ENCODE results near the gene TEX26.

Gene TEX26

DNA sequence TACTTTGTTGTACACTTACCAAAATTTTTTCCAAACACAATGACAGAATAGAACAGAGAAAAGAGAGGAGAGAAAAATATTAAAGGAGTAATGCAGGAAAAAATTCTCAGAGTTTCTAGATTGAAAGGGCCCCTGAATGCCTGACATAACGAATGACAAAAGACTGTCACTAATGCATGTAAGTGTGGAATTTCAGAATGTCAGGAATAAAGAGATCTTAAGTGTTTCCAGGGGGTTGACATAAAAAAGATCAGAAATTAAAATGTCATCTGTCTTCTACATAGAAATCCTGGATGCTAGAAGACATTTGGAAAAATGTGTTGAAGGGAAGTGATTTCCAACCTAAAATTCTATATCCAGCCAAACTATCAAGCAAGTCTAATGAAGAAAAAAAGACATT is 27.2 kb downstream of the TEX26 start:
- Histone ChIP-seq H3K9ac (ENCODE audit: low read depth, low read length) (no peak overlapping the region), H3K36me3 (ENCODE audit: control insufficient read depth, insufficient read depth, low read length) (no peaks in the 10 kb centered on the region), H3K27me3 (ENCODE audit: control insufficient read depth, insufficient read depth, low read length) (no peaks in the 10 kb centered on the region), H3K4me1 (ENCODE audit: control insufficient read depth, insufficient read depth, low read length) (no peaks in the 10 kb centered on the region), H3K4me3 (ENCODE audit: low read depth, low read length) (no peak overlapping the region), H3K9me3 (ENCODE audit: control insufficient read depth, insufficient read depth, low read length) (no peaks in the 10 kb centered on the region)

DNA sequence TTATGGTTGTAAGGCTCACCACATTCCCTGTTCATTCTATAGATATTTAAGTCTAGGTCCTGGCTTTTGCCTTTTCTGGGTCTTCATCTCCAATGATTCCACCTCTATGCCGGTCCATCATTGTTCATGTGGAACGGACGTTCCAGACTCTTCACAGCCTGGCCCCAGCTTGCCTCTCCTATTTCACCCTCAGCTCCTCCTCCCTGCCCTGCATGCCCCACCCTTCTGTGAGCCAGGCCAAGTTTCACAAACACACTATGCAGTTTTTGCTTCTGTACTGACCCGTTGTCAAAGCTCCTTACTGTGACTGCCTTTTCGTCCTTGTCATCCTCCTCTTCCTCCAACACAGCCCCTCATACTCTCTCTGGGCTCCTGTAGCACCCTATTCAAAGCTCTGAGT is 31.3 kb downstream of the TEX26 start:
- Histone ChIP-seq H3K36me3 (ENCODE audit: control insufficient read depth, insufficient read depth, low read length) (no peaks in the 10 kb centered on the region), H3K4me1 (ENCODE audit: control insufficient read depth, insufficient read depth, low read length) (no peaks in the 10 kb centered on the region), H3K9ac (ENCODE audit: low read depth, low read length) (no peak overlapping the region), H3K4me3 (ENCODE audit: low read depth, low read length) (no peak overlapping the region), H3K9me3 (ENCODE audit: control insufficient read depth, insufficient read depth, low read length) (peaks cover 5% of the 10 kb centered on the region), H3K27me3 (ENCODE audit: control insufficient read depth, insufficient read depth, low read length) (no peaks in the 10 kb centered on the region)

DNA sequence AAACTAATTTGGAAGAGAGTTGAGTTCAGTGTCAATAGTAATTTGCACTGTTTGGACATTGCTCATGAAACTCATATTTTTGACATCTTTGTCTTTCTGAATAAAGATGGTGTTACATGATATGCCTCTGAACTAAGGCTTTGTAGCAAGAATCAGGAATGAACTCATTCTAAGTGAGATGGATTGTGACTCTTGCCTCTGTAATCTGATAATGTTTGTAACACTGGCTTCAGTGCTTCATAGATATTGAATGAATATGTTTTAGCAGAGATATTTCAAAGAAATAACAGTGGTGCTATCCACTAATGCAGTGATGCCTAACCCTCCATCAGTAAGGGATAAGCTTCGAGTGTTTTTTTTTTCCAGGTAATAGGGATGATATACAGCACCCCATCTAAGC is 32.9 kb downstream of the TEX26 start:
- H3K9me3 ChIP-seq (ENCODE audit: control insufficient read depth, insufficient read depth, low read length) = peaks cover 5% of the 10 kb centered on the region

GRCh38 chr13:30966101-30966500 is 33.6 kb downstream of the TEX26 start:
- H3K9ac ChIP-seq (ENCODE audit: low read depth, low read length) = no peak overlapping the region
- H3K27me3 ChIP-seq (ENCODE audit: control insufficient read depth, insufficient read depth, low read length) = no peaks in the 10 kb centered on the region
- peaks cover 5% of the 10 kb centered on the region for H3K9me3 ChIP-seq (ENCODE audit: control insufficient read depth, insufficient read depth, low read length)
- no peak overlapping the region for H3K4me3 ChIP-seq (ENCODE audit: low read depth, low read length)
- no peaks in the 10 kb centered on the region for H3K4me1 ChIP-seq (ENCODE audit: control insufficient read depth, insufficient read depth, low read length)
- H3K36me3 ChIP-seq (ENCODE audit: control insufficient read depth, insufficient read depth, low read length) = no peaks in the 10 kb centered on the region

More for the DNA sequence above, 32.9 kb downstream of the TEX26 start:
- Histone ChIP-seq H3K27me3 (ENCODE audit: control insufficient read depth, insufficient read depth, low read length) (no peaks in the 10 kb centered on the region), H3K9ac (ENCODE audit: low read depth, low read length) (no peak overlapping the region), H3K36me3 (ENCODE audit: control insufficient read depth, insufficient read depth, low read length) (no peaks in the 10 kb centered on the region), H3K4me1 (ENCODE audit: control insufficient read depth, insufficient read depth, low read length) (no peaks in the 10 kb centered on the region), H3K4me3 (ENCODE audit: low read depth, low read length) (no peak overlapping the region)

GRCh38 chr13:30968846-30969245 is 36.4 kb downstream of the TEX26 start:
- no peak overlapping the region for H3K9ac ChIP-seq (ENCODE audit: low read depth, low read length)
- no peak overlapping the region for H3K4me3 ChIP-seq (ENCODE audit: low read depth, low read length)
- peaks cover 5% of the 10 kb centered on the region for H3K9me3 ChIP-seq (ENCODE audit: control insufficient read depth, insufficient read depth, low read length)
- H3K27me3 ChIP-seq (ENCODE audit: control insufficient read depth, insufficient read depth, low read length) = no peaks in the 10 kb centered on the region
- no peaks in the 10 kb centered on the region for H3K36me3 ChIP-seq (ENCODE audit: control insufficient read depth, insufficient read depth, low read length)
- H3K4me1 ChIP-seq (ENCODE audit: control insufficient read depth, insufficient read depth, low read length) = no peaks in the 10 kb centered on the region

GRCh38 chr13:30971575-30971974 is 39.1 kb downstream of the TEX26 start:
- peaks cover 5% of the 10 kb centered on the region for H3K9me3 ChIP-seq (ENCODE audit: control insufficient read depth, insufficient read depth, low read length)
- no peaks in the 10 kb centered on the region for H3K27me3 ChIP-seq (ENCODE audit: control insufficient read depth, insufficient read depth, low read length)
- no peaks in the 10 kb centered on the region for H3K4me1 ChIP-seq (ENCODE audit: control insufficient read depth, insufficient read depth, low read length)
- no peak overlapping the region for H3K9ac ChIP-seq (ENCODE audit: low read depth, low read length)
- H3K4me3 ChIP-seq (ENCODE audit: low read depth, low read length) = no peak overlapping the region
- no peaks in the 10 kb centered on the region for H3K36me3 ChIP-seq (ENCODE audit: control insufficient read depth, insufficient read depth, low read length)

- H3K4me1 ChIP-seq (ENCODE audit: control insufficient read depth, insufficient read depth, low read length) = no peaks in the 10 kb centered on the region
- H3K36me3 ChIP-seq (ENCODE audit: control insufficient read depth, insufficient read depth, low read length) = no peaks in the 10 kb centered on the region
- H3K9ac ChIP-seq (ENCODE audit: low read depth, low read length) = no peak overlapping the region
- no peak overlapping the region for H3K4me3 ChIP-seq (ENCODE audit: low read depth, low read length)
- no peaks in the 10 kb centered on the region for H3K9me3 ChIP-seq (ENCODE audit: control insufficient read depth, insufficient read depth, low read length)
- H3K27me3 ChIP-seq (ENCODE audit: control insufficient read depth, insufficient read depth, low read length) = no peaks in the 10 kb centered on the region
Measured at GRCh38 chr13:30972888-30973377, 40.5 kb downstream of the TEX26 start.

DNA sequence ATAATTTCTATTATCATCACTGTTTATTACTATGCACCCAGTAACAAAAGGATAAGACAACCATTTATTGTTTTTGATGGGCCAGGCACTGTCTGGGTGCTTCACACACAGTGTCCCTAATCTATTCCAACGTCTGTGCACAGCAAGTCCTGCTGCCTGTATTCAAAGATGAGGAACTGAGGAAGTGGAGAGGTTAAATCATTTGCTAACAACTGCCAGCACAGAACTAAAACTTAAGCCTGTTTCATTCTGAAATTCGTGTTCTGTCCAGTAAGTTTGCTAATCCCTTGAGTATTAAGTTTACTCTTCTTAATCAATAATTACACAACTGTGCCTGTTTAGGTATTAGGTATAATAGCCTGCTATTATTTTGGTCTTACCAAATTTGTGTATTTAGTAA is 41.9 kb downstream of the TEX26 start:
- H3K27me3 ChIP-seq (ENCODE audit: control insufficient read depth, insufficient read depth, low read length) = no peaks in the 10 kb centered on the region
- no peak overlapping the region for H3K9ac ChIP-seq (ENCODE audit: low read depth, low read length)
- no peak overlapping the region for H3K4me3 ChIP-seq (ENCODE audit: low read depth, low read length)
- H3K9me3 ChIP-seq (ENCODE audit: control insufficient read depth, insufficient read depth, low read length) = no peaks in the 10 kb centered on the region
- no peaks in the 10 kb centered on the region for H3K36me3 ChIP-seq (ENCODE audit: control insufficient read depth, insufficient read depth, low read length)
- no peaks in the 10 kb centered on the region for H3K4me1 ChIP-seq (ENCODE audit: control insufficient read depth, insufficient read depth, low read length)

DNA sequence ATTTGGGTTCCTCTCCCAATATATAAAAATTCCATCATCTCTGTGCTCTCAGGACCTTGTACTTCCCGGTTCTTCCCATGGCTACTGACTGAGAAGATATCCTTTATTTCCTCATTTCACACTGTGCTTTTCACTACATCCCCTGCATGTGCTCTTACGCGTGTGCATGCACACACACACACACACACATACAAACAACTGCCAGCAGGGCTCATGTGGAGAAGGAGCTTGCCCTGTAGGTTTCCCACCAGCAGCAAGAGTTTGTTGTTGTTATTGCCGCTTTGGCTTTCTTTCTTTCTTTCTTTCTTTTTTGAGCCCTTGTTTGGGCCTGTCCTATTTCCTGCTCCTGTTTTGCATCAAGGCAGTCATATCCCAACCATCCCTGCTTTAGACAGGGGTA is 43.6 kb downstream of the TEX26 start:
- H3K9me3 ChIP-seq (ENCODE audit: control insufficient read depth, insufficient read depth, low read length) = no peaks in the 10 kb centered on the region

GRCh38 chr13:30978981-30979956 is 46.8 kb downstream of the TEX26 start:
- H3K36me3 ChIP-seq (ENCODE audit: control insufficient read depth, insufficient read depth, low read length) = no peaks in the 10 kb centered on the region

More for the DNA sequence above, 43.6 kb downstream of the TEX26 start:
- Histone ChIP-seq H3K9ac (ENCODE audit: low read depth, low read length) (no peak overlapping the region), H3K36me3 (ENCODE audit: control insufficient read depth, insufficient read depth, low read length) (no peaks in the 10 kb centered on the region), H3K4me1 (ENCODE audit: control insufficient read depth, insufficient read depth, low read length) (peaks cover 2% of the 10 kb centered on the region), H3K4me3 (ENCODE audit: low read depth, low read length) (no peak overlapping the region), H3K27me3 (ENCODE audit: control insufficient read depth, insufficient read depth, low read length) (no peaks in the 10 kb centered on the region)

DNA sequence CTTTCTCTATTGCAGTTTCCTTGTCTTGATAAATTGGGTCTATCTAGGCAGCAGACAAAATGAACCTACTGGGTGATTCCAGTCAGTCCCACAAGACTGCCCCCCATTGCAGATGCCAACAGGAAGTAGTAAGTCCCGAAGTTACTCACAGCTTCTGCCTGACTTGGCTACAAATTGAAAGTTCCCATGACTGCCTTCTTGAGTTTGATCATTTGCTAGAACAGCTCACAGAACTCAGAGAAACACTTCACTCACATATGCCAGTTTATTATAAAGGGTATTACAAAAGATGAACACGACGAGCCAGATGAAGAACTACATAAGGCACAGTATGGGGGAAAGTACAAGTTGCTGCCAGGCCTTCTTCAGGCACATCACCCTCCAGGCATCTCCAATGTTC is 50.0 kb downstream of the TEX26 start:
- H3K4me3 ChIP-seq (ENCODE audit: low read depth, low read length) = no peak overlapping the region
- peaks cover 7% of the 10 kb centered on the region for H3K4me1 ChIP-seq (ENCODE audit: control insufficient read depth, insufficient read depth, low read length)
- H3K36me3 ChIP-seq (ENCODE audit: control insufficient read depth, insufficient read depth, low read length) = no peaks in the 10 kb centered on the region
- H3K9ac ChIP-seq (ENCODE audit: low read depth, low read length) = no peak overlapping the region
- no peaks in the 10 kb centered on the region for H3K9me3 ChIP-seq (ENCODE audit: control insufficient read depth, insufficient read depth, low read length)
- no peaks in the 10 kb centered on the region for H3K27me3 ChIP-seq (ENCODE audit: control insufficient read depth, insufficient read depth, low read length)

More at GRCh38 chr13:30978981-30979956, 46.8 kb downstream of the TEX26 start:
- Histone ChIP-seq H3K27me3 (ENCODE audit: control insufficient read depth, insufficient read depth, low read length) (no peaks in the 10 kb centered on the region), H3K9ac (ENCODE audit: low read depth, low read length) (no peak overlapping the region), H3K4me3 (ENCODE audit: low read depth, low read length) (no peak overlapping the region), H3K4me1 (ENCODE audit: control insufficient read depth, insufficient read depth, low read length) (peaks cover 6% of the 10 kb centered on the region), H3K9me3 (ENCODE audit: control insufficient read depth, insufficient read depth, low read length) (no peaks in the 10 kb centered on the region)

DNA sequence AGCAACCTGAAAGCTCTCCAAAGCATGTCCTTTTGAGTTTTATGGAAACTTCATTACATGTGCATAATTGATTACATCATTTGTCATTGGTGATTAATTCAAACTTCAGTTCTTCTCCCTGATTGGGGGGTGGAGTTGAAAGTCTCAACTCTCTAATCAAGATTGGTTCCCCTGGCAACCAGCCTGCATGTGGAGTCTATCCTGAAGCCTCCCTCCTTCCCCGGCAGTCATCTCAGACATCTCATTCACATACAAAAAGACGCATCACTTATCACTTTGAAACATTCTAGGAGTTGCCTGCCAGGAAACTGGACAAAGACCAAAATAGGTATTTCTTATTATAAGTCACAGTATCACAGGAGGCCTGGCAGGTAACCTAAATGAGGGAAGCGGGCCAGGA is 50.5 kb downstream of the TEX26 start:
- peaks cover 10% of the 10 kb centered on the region for H3K4me1 ChIP-seq (ENCODE audit: control insufficient read depth, insufficient read depth, low read length)
- no peak overlapping the region for H3K4me3 ChIP-seq (ENCODE audit: low read depth, low read length)
- no peaks in the 10 kb centered on the region for H3K36me3 ChIP-seq (ENCODE audit: control insufficient read depth, insufficient read depth, low read length)
- no peaks in the 10 kb centered on the region for H3K9me3 ChIP-seq (ENCODE audit: control insufficient read depth, insufficient read depth, low read length)
- H3K27me3 ChIP-seq (ENCODE audit: control insufficient read depth, insufficient read depth, low read length) = no peaks in the 10 kb centered on the region
- no peak overlapping the region for H3K9ac ChIP-seq (ENCODE audit: low read depth, low read length)

Measured in iPS-15b (cell line).